Colonic mucosa (tissue), 4 donors: ENCODE measurements around the gene C19orf81. TPM values are rescaled to one million over a fixed set of nuclear protein-coding genes. Genes with fewer than 3 reads are reported as not detected.

Experiments
- DNase-seq: peaks from one replicate; pipeline ENCODE4 v3.0.0-alpha.2; 2020
- H3K27ac ChIP-seq: fragments of 200-600 bp; one replicate; pipeline ENCODE4 v1.8.0; 2021
- H3K27me3 ChIP-seq: fragments of 200-600 bp; one replicate; pipeline ENCODE4 v1.8.0; 2021
- H3K36me3 ChIP-seq: fragments of 200-600 bp; one replicate; pipeline ENCODE4 v1.8.0; 2021
- H3K4me1 ChIP-seq: fragments of 200-600 bp; one replicate; pipeline ENCODE4 v1.8.0; 2021; ENCODE audit warnings: mild to moderate bottlenecking
- H3K4me3 ChIP-seq: fragments of 200-600 bp; one replicate; pipeline ENCODE4 v1.8.0; 2021
- H3K9ac ChIP-seq, 2 donors: one replicate each; pipeline ENCODE4 v1.7.0; 2013; ENCODE audit warnings: control low read depth in 2 of 2, low read depth in 2 of 2, low read length in 2 of 2
- H3K9me3 ChIP-seq: fragments of 200-600 bp; one replicate; pipeline ENCODE4 v1.8.0; 2021
- CTCF ChIP-seq: fragments of 200-600 bp; IDR thresholded peaks from one replicate; pipeline ENCODE4 v1.8.0; 2022; ENCODE audit warnings: antibody characterized with exemption, mild to moderate bottlenecking
- intact Hi-C: fragments of 100-400 bp; cut with DNase I; formaldehyde crosslinking; loops from one replicate; pipeline ENCODE4 v1.14.1; 2022
- total RNA-seq, 2 donors: library from RNA; stranded (reverse); fragmentation: NEBNext Ultra II Directional in 1 of 2; extraction: Animal tissue kit (Norgen Biotek cat#: 25700) in 1 of 2; gene quantifications; one replicate each; pipeline ENCODE4 v1.2.1, GENCODE V29; 2021
- donor health status: healthy.
- donor health status: DM: no; HTN: no; CAD: no.
- donor health status: DM: no; HTN: no; CAD: no.

The C19orf81 gene
- total RNA-seq, 2 donors from 2014 or later: not detected

- Histone ChIP-seq H3K36me3 (no peaks in the 10 kb centered on the region), H3K9me3 (no peaks in the 10 kb centered on the region), H3K4me1 (no peaks in the 10 kb centered on the region), H3K9ac (no peak overlapping the region), H3K27me3 (peaks cover 37% of the 10 kb centered on the region), H3K27ac (no peak overlapping the region), H3K4me3 (no peak overlapping the region)
- no peak for DNase-seq
- intact Hi-C loops: no loop called here
- TF ChIP-seq CTCF: no peak
These were observed 19.6 kb downstream of the C19orf81 start for GRCh38 chr19:50668879-50669278.

- H3K27ac ChIP-seq: no peak overlapping the region
- H3K9ac ChIP-seq: no peak overlapping the region
- H3K4me1 ChIP-seq: no peaks in the 10 kb centered on the region
- peak; percentile 27 for DNase-seq
- intact Hi-C loops: no loop called here
- peaks cover 37% of the 10 kb centered on the region for H3K27me3 ChIP-seq
- H3K36me3 ChIP-seq: no peaks in the 10 kb centered on the region
- H3K9me3 ChIP-seq: no peaks in the 10 kb centered on the region
- H3K4me3 ChIP-seq: no peak overlapping the region
- TF ChIP-seq CTCF: peak; percentile 73
These were observed 20.3 kb downstream of the C19orf81 start for GRCh38 chr19:50669302-50670101.

GRCh38 chr19:50670102-50670380, 20.8 kb downstream of the C19orf81 start:
- H3K9ac ChIP-seq: no peak overlapping the region
- no peaks in the 10 kb centered on the region for H3K4me1 ChIP-seq
- H3K9me3 ChIP-seq: no peaks in the 10 kb centered on the region
- H3K27me3 ChIP-seq: peaks cover 37% of the 10 kb centered on the region
- H3K27ac ChIP-seq: no peak overlapping the region
- H3K36me3 ChIP-seq: no peaks in the 10 kb centered on the region
- no peak for TF ChIP-seq CTCF
- DNase-seq: no peak
- intact Hi-C loops: no loop called here
- H3K4me3 ChIP-seq: no peak overlapping the region

GRCh38 chr19:50673118-50673517, 23.9 kb downstream of the C19orf81 start:
- no peak for TF ChIP-seq CTCF
- no peak for DNase-seq
- Histone ChIP-seq H3K4me1 (no peaks in the 10 kb centered on the region), H3K36me3 (no peaks in the 10 kb centered on the region), H3K4me3 (no peak overlapping the region), H3K27me3 (peaks cover 15% of the 10 kb centered on the region), H3K9ac (no peak overlapping the region), H3K27ac (no peak overlapping the region), H3K9me3 (no peaks in the 10 kb centered on the region)
- intact Hi-C loops: no loop called here

GRCh38 chr19:50676625-50677197, 27.5 kb downstream of the C19orf81 start:
- intact Hi-C loops: no loop called here
- no peak for TF ChIP-seq CTCF
- Histone ChIP-seq H3K4me1 (no peaks in the 10 kb centered on the region), H3K9me3 (no peaks in the 10 kb centered on the region), H3K9ac (no peak overlapping the region), H3K4me3 (no peak overlapping the region), H3K36me3 (no peaks in the 10 kb centered on the region), H3K27me3 (no peaks in the 10 kb centered on the region), H3K27ac (no peak overlapping the region)
- DNase-seq: no peak
